SK-N-MC (cell line): ENCODE data around the gene SLC23A1.

Experiments used
- EZH2 ChIP-seq: fragments of 200-600 bp; sonication (generic); IDR thresholded peaks from one replicate; pipeline ENCODE4 v1.6.1; 2017; ENCODE audit warnings: antibody characterized with exemption
- POLR2AphosphoS5 ChIP-seq: IDR thresholded peaks from 2 replicates; pipeline ENCODE4 v1.6.1; 2012; ENCODE audit warnings: mild to moderate bottlenecking, low read depth, low read length, borderline replicate concordance

GRCh38 chr5:139376364-139376763 is 6.7 kb downstream of the SLC23A1 start:
- TF ChIP-seq POLR2AphosphoS5 (no peak), EZH2 (no peak)
